Measurements from ENCODE around the gene RIOK1.

RIOK1 gene

DNA sequence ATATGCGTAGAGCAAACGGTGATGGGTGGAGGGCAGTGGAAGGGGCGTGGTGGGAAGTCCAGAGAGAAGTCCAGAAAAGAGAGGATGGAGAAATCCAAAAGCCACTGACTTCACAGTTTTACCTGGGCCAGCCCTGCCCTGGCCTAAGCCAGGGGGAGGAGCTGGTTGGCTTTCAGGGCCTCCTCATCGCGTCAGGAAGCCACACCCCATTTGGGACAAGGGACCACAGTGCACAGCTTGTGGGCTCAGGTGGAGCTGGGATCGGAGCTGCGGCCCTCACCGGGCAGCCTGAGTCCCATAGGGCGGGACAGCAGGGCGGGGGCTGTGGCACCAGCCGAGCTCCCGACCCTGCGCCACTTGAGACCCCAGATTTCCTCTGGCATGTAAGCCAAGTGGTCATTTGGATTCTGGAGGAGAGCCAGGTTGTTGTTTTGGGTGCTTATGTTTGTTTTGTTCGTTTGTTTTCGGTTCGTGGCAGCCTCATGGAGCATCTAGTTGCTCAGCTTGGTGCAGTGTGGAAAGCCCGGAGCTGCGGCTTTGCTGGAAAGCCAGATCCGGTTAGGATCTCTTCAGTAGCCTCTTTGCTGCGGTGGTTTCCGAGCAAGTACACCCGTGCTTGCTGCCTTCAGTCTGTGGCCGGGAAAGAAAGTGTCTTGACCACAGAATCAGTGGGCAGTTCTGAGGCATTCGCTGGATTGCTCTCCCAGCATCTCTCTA lies 42.2 kb downstream of the RIOK1 start (continued):
- TF ChIP-seq GLIS3 (CRISPR knock-in tag; IDR thresholded peaks at IDR 0.05) (no peak), RARB (CRISPR knock-in tag; IDR thresholded peaks at IDR 0.05) (no peak)
- TF ChIP-seq, protein P1, sequence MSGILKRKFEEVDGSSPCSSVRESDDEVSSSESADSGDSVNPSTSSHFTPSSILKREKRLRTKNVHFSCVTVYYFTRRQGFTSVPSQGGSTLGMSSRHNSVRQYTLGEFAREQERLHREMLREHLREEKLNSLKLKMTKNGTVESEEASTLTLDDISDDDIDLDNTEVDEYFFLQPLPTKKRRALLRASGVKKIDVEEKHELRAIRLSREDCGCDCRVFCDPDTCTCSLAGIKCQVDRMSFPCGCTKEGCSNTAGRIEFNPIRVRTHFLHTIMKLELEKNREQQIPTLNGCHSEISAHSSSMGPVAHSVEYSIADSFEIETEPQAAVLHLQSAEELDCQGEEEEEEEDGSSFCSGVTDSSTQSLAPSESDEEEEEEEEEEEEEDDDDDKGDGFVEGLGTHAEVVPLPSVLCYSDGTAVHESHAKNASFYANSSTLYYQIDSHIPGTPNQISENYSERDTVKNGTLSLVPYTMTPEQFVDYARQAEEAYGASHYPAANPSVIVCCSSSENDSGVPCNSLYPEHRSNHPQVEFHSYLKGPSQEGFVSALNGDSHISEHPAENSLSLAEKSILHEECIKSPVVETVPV (CRISPR knock-in tag; IDR thresholded peaks at IDR 0.05) = no peak

DNA sequence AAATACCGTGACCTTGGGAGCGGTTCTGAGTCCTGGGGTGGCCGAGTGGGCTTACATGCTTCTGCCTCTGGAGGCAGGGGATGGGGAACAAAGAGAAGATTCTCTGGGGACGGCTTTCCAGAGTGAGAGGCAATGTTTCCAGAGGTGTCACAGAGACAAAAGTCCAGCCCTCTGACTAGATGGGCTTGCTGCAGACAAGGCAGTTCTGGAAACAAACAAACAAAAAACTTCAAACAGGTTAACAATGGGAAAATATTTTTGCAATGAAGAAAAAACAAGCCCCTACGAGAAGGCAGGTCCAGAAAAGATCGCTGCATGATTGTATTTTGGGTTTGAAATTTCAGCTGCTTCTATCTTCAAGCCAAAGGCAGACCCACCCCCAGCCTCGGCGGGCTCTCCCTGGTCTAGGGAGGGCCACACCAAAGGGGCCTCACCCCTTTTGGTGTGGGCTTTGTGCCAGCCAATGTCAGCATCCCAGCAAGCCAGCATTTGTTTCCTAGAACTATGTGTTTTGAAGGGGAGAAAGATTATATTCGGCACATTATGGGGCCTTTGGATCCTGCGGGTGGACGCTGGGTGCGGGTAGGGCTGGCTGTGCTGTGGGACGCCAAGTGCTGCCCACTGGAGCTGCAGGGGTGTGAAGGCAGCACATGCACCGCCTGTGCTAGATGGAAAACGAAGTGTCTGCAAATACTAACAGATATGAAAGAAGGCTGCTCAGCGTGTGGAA lies 42.9 kb downstream of the RIOK1 start:
- no peak for ATAC-seq
- TF ChIP-seq OSR1 (CRISPR knock-in tag; IDR thresholded peaks at IDR 0.05) = no peak
- no peak for TF ChIP-seq GLIS3 (CRISPR knock-in tag; IDR thresholded peaks at IDR 0.05)
- TF ChIP-seq, protein P2, sequence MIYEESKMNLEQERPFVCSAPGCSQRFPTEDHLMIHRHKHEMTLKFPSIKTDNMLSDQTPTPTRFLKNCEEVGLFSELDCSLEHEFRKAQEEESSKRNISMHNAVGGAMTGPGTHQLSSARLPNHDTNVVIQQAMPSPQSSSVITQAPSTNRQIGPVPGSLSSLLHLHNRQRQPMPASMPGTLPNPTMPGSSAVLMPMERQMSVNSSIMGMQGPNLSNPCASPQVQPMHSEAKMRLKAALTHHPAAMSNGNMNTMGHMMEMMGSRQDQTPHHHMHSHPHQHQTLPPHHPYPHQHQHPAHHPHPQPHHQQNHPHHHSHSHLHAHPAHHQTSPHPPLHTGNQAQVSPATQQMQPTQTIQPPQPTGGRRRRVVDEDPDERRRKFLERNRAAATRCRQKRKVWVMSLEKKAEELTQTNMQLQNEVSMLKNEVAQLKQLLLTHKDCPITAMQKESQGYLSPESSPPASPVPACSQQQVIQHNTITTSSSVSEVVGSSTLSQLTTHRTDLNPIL (CRISPR knock-in tag; IDR thresholded peaks at IDR 0.05; ENCODE audit: low read depth) = no peak
- TF ChIP-seq BACH2 (CRISPR knock-in tag; IDR thresholded peaks at IDR 0.05; ENCODE audit: borderline replicate concordance) = no peak
- no peak for TF ChIP-seq RARB (CRISPR knock-in tag; IDR thresholded peaks at IDR 0.05)
- TF ChIP-seq, protein P1 (CRISPR knock-in tag; IDR thresholded peaks at IDR 0.05) = no peak

DNA sequence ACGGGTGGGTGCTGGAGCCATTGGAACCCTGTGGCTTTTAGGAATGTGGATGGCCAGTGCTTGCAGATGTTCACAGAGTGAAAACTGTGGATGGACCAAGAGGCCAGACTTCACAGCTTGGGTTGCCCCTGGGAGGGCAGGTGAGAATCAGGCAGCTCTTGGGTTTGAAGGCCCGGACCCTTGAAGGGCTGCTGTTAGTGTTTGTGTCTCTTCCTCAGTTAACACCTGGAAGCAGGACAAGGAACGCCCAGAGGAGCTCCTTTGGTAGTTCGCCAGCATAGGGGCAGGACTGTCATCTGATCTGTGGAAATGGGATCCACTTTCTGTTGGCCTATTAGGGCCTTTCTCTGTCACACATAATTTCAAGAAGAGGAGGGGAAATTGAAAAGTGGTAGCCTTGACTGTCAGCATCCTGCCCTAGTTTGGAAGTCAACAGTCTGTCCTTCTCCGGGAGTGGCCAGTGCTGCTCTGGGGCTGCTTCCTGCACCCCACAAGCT lies 43.6 kb downstream of the RIOK1 start:
- no peak for ATAC-seq
- TF ChIP-seq RARB (CRISPR knock-in tag; IDR thresholded peaks at IDR 0.05) (no peak), BACH2 (CRISPR knock-in tag; IDR thresholded peaks at IDR 0.05; ENCODE audit: borderline replicate concordance) (no peak), GLIS3 (CRISPR knock-in tag; IDR thresholded peaks at IDR 0.05) (no peak), TCF4 (CRISPR knock-in tag; IDR thresholded peaks at IDR 0.05; ENCODE audit: borderline replicate concordance) (no peak), PPARA (CRISPR knock-in tag; IDR thresholded peaks at IDR 0.05; ENCODE audit: borderline replicate concordance) (no peak), ARNTL (CRISPR knock-in tag; IDR thresholded peaks at IDR 0.05; ENCODE audit: borderline replicate concordance, low read depth) (no peak), OSR1 (CRISPR knock-in tag; IDR thresholded peaks at IDR 0.05) (no peak), ZNF70 (CRISPR knock-in tag; IDR thresholded peaks at IDR 0.05) (no peak), ZNF8 (CRISPR knock-in tag; IDR thresholded peaks at IDR 0.05) (no peak)
- TF ChIP-seq, protein P2 (CRISPR knock-in tag; IDR thresholded peaks at IDR 0.05; ENCODE audit: low read depth) = no peak
- TF ChIP-seq, protein P3, sequence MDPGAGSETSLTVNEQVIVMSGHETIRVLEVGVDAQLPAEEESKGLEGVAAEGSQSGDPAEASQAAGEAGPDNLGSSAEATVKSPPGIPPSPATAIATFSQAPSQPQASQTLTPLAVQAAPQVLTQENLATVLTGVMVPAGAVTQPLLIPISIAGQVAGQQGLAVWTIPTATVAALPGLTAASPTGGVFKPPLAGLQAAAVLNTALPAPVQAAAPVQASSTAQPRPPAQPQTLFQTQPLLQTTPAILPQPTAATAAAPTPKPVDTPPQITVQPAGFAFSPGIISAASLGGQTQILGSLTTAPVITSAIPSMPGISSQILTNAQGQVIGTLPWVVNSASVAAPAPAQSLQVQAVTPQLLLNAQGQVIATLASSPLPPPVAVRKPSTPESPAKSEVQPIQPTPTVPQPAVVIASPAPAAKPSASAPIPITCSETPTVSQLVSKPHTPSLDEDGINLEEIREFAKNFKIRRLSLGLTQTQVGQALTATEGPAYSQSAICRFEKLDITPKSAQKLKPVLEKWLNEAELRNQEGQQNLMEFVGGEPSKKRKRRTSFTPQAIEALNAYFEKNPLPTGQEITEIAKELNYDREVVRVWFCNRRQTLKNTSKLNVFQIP (CRISPR knock-in tag; IDR thresholded peaks at IDR 0.05; ENCODE audit: borderline replicate concordance, low read depth) = no peak
- TF ChIP-seq, protein P1 (CRISPR knock-in tag; IDR thresholded peaks at IDR 0.05) = no peak

DNA sequence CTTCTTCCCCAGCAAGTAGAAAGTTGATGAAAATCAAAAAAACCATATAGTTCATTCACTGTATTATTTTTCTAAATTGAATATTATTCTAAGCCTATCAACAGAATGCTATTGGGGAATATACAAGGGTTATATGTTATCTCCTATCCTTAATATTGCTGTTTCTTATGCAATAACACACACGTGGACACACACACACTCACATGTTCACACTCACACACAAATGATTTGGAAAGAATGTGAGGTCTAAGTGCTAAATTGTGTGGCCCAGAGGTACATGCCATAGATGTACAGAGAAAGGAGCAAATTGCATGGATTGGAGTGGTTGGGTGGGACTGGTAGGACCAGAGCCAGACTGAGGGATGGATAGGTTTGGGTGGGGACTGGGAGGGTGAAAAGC lies 45.1 kb downstream of the RIOK1 start:
- ATAC-seq = no peak
- no peak for TF ChIP-seq TOX (CRISPR knock-in tag; IDR thresholded peaks at IDR 0.05; ENCODE audit: borderline replicate concordance)
- TF ChIP-seq SNAI2 (CRISPR knock-in tag; IDR thresholded peaks at IDR 0.05) = no peak
- no peak for TF ChIP-seq OSR1 (CRISPR knock-in tag; IDR thresholded peaks at IDR 0.05)
- TF ChIP-seq RARB (CRISPR knock-in tag; IDR thresholded peaks at IDR 0.05) = no peak
- TF ChIP-seq, protein P4, sequence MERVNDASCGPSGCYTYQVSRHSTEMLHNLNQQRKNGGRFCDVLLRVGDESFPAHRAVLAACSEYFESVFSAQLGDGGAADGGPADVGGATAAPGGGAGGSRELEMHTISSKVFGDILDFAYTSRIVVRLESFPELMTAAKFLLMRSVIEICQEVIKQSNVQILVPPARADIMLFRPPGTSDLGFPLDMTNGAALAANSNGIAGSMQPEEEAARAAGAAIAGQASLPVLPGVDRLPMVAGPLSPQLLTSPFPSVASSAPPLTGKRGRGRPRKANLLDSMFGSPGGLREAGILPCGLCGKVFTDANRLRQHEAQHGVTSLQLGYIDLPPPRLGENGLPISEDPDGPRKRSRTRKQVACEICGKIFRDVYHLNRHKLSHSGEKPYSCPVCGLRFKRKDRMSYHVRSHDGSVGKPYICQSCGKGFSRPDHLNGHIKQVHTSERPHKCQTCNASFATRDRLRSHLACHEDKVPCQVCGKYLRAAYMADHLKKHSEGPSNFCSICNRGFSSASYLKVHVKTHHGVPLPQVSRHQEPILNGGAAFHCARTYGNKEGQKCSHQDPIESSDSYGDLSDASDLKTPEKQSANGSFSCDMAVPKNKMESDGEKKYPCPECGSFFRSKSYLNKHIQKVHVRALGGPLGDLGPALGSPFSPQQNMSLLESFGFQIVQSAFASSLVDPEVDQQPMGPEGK (CRISPR knock-in tag; IDR thresholded peaks at IDR 0.05; ENCODE audit: borderline replicate concordance) = no peak
- TF ChIP-seq ZNF565 (CRISPR knock-in tag; conservative IDR thresholded peaks at IDR 0.05; ENCODE audit: low read depth) = no peak
- no peak for TF ChIP-seq TCF4 (CRISPR knock-in tag; IDR thresholded peaks at IDR 0.05; ENCODE audit: borderline replicate concordance)
- no peak for TF ChIP-seq CSDC2 (CRISPR knock-in tag; IDR thresholded peaks at IDR 0.05)
- no peak for TF ChIP-seq ZFP30 (CRISPR knock-in tag; IDR thresholded peaks at IDR 0.05)
- TF ChIP-seq, protein P5, sequence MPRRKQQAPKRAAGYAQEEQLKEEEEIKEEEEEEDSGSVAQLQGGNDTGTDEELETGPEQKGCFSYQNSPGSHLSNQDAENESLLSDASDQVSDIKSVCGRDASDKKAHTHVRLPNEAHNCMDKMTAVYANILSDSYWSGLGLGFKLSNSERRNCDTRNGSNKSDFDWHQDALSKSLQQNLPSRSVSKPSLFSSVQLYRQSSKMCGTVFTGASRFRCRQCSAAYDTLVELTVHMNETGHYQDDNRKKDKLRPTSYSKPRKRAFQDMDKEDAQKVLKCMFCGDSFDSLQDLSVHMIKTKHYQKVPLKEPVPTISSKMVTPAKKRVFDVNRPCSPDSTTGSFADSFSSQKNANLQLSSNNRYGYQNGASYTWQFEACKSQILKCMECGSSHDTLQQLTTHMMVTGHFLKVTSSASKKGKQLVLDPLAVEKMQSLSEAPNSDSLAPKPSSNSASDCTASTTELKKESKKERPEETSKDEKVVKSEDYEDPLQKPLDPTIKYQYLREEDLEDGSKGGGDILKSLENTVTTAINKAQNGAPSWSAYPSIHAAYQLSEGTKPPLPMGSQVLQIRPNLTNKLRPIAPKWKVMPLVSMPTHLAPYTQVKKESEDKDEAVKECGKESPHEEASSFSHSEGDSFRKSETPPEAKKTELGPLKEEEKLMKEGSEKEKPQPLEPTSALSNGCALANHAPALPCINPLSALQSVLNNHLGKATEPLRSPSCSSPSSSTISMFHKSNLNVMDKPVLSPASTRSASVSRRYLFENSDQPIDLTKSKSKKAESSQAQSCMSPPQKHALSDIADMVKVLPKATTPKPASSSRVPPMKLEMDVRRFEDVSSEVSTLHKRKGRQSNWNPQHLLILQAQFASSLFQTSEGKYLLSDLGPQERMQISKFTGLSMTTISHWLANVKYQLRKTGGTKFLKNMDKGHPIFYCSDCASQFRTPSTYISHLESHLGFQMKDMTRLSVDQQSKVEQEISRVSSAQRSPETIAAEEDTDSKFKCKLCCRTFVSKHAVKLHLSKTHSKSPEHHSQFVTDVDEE (CRISPR knock-in tag; IDR thresholded peaks at IDR 0.05) = no peak
